Measurements from ENCODE around the gene PLAGL2. TPM values are rescaled to one million over a fixed set of nuclear protein-coding genes. Genes with fewer than 3 reads are reported as not detected.

The PLAGL2 gene
- total RNA-seq, 1 experiment from 2014 or later, result 40.6 TPM

DNA sequence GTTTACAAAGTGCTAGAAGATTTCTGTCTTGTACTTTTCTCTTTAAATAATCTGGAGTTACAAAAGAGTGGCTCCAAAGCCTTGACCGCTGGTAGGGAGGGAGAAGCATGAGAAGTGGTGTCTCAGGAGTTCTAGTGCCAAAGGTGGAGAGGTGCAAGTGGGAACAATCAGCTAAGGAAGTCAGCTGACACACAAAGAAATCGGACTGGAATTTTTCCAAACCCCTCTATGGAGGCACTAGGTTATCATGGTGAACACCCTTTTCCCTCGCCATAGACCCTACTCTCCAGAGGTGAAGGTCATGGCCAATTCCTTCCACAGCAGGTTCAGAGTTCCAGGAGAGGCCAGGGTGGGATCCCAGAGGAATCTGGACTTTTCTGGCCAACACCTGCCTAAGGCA is 14.8 kb downstream of the PLAGL2 start:
- ChIA-PET CTCF (no interaction called here), POLR2A (no interaction called here)
- no peak overlapping the region for H3K27ac ChIP-seq (ENCODE audit: low read length)
- no peak overlapping the region for H3K4me3 ChIP-seq (ENCODE audit: low read depth in 2 of 2, low read length in 2 of 2)
- ATAC-seq, result no peak
- TF ChIP-seq SIN3A (IDR thresholded peaks at IDR 0.05; ENCODE audit: borderline replicate concordance, insufficient read depth, low read depth, low read length) (no peak), TCF7L2 (IDR thresholded peaks at IDR 0.05; ENCODE audit: low read depth, low read length) (no peak), REST (IDR thresholded peaks at IDR 0.05; ENCODE audit: insufficient read depth in 1 of 2, low read depth in 2 of 2, low read length in 1 of 2) (no peak), POLR2AphosphoS5 (IDR thresholded peaks at IDR 0.05; ENCODE audit: low read depth, low read length) (no peak; the same call in 1 of the 2 replicates), CTCF (IDR thresholded peaks at IDR 0.05) (no peak)
- H3K36me3 ChIP-seq (ENCODE audit: control insufficient read depth, insufficient read depth, low read length), result peaks cover 18% of the 10 kb centered on the region
- H3K4me1 ChIP-seq (ENCODE audit: control insufficient read depth, insufficient read depth, low read length), result peaks cover 9% of the 10 kb centered on the region; the same call in 1 of the 2 replicates
- TSS peak; percentile 37 for BruUV-seq (replicated peaks)
- no peaks in the 10 kb centered on the region for H3K27me3 ChIP-seq (ENCODE audit: control insufficient read depth, insufficient read depth, low read length)
- no peak for DNase-seq (ENCODE audit: low read depth, low spot score)
- in situ Hi-C loops (cut with HindIII; ENCODE audit: low pct_unique_long_range_greater_than_20kb, low sequenced_read_pairs), result no loop called here
- intact Hi-C loops (cut with micrococcal nuclease; ENCODE audit: unreplicated experiment), result loop anchor here (10.0 kb wide), 1 partner anchor 558 kb away; the partner anchor contains the start of gene COX4I2
- H3K9me3 ChIP-seq (ENCODE audit: control insufficient read depth, insufficient read depth, low read depth, low read length), result no peaks in the 10 kb centered on the region

- ATAC-seq, result no peak
- peaks cover 9% of the 10 kb centered on the region; the same call in 1 of the 2 replicates for H3K4me1 ChIP-seq (ENCODE audit: control insufficient read depth, insufficient read depth, low read length)
- no TSS peak for BruUV-seq (replicated peaks)
- TF ChIP-seq SIN3A (IDR thresholded peaks at IDR 0.05; ENCODE audit: borderline replicate concordance, insufficient read depth, low read depth, low read length) (no peak), REST (IDR thresholded peaks at IDR 0.05; ENCODE audit: insufficient read depth in 1 of 2, low read depth in 2 of 2, low read length in 1 of 2) (no peak), POLR2AphosphoS5 (IDR thresholded peaks at IDR 0.05; ENCODE audit: low read depth, low read length) (no peak), CTCF (IDR thresholded peaks at IDR 0.05) (no peak), TCF7L2 (IDR thresholded peaks at IDR 0.05; ENCODE audit: low read depth, low read length) (no peak)
- H3K27ac ChIP-seq (ENCODE audit: low read length), result no peak overlapping the region
- peaks cover 15% of the 10 kb centered on the region for H3K36me3 ChIP-seq (ENCODE audit: control insufficient read depth, insufficient read depth, low read length)
- intact Hi-C loops (cut with micrococcal nuclease; ENCODE audit: unreplicated experiment), result loop anchor here (10.0 kb wide), 1 partner anchor 557 kb away; the partner anchor contains the start of gene COX4I2
- no peak for DNase-seq (ENCODE audit: low read depth, low spot score)
- H3K9me3 ChIP-seq (ENCODE audit: control insufficient read depth, insufficient read depth, low read depth, low read length), result no peaks in the 10 kb centered on the region
- ChIA-PET CTCF (no interaction called here), POLR2A (no interaction called here)
- no peaks in the 10 kb centered on the region for H3K27me3 ChIP-seq (ENCODE audit: control insufficient read depth, insufficient read depth, low read length)
- in situ Hi-C loops (cut with HindIII; ENCODE audit: low pct_unique_long_range_greater_than_20kb, low sequenced_read_pairs), result no loop called here
- no peak overlapping the region for H3K4me3 ChIP-seq (ENCODE audit: low read depth in 2 of 2, low read length in 2 of 2)
Measured at GRCh38 chr20:32191873-32192272, 15.7 kb downstream of the PLAGL2 start.

All from Panc1 (cell line).